Measurements from ENCODE around the gene PDZD7.

DNA sequence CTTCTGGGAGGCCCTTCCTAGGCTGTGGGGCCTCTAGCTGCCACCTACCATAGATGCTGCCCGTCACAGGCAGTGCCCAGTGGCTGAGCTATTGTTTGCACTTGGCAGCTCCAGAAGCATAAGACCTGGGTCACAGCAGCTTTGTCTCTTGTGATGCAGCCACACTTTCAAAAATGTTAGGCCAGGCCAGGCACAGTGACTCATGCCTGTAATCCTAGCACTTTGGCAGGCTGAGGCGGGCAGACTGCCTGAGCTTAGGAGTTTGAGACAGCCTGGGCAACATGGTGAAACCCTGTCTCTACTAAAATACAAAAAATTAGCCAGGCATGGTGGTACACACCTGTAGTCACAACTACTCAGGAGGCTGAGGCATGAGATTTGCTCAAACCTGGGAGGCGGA is 21.4 kb upstream of the PDZD7 start:
- TF ChIP-seq CTCF (IDR thresholded peaks at IDR 0.05 in 8 of 11, conservative IDR thresholded peaks at IDR 0.05 in 3 of 11) (no peak), POLR2A (IDR thresholded peaks at IDR 0.05) (no peak)

Data from spleen (tissue), 7 donors.